Stimulated activated CD4-positive, alpha-beta T cell treated with anti-CD3 and anti-CD28 coated beads, Interleukin-15, amount 100 ng/mL, for 48 hours (primary cell): ENCODE results near the gene NEDD9.
A peak's percentile ranks its signal among the peaks of the same experiment; 100 is the strongest.

Experiments used
- DNase-seq, 2 donors: peaks; one replicate each; pipeline ENCODE4 v3.0.0-alpha.2; 2020; ENCODE audit warnings: low read depth in 2 of 2

The NEDD9 gene, protein sequence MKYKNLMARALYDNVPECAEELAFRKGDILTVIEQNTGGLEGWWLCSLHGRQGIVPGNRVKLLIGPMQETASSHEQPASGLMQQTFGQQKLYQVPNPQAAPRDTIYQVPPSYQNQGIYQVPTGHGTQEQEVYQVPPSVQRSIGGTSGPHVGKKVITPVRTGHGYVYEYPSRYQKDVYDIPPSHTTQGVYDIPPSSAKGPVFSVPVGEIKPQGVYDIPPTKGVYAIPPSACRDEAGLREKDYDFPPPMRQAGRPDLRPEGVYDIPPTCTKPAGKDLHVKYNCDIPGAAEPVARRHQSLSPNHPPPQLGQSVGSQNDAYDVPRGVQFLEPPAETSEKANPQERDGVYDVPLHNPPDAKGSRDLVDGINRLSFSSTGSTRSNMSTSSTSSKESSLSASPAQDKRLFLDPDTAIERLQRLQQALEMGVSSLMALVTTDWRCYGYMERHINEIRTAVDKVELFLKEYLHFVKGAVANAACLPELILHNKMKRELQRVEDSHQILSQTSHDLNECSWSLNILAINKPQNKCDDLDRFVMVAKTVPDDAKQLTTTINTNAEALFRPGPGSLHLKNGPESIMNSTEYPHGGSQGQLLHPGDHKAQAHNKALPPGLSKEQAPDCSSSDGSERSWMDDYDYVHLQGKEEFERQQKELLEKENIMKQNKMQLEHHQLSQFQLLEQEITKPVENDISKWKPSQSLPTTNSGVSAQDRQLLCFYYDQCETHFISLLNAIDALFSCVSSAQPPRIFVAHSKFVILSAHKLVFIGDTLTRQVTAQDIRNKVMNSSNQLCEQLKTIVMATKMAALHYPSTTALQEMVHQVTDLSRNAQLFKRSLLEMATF

DNA sequence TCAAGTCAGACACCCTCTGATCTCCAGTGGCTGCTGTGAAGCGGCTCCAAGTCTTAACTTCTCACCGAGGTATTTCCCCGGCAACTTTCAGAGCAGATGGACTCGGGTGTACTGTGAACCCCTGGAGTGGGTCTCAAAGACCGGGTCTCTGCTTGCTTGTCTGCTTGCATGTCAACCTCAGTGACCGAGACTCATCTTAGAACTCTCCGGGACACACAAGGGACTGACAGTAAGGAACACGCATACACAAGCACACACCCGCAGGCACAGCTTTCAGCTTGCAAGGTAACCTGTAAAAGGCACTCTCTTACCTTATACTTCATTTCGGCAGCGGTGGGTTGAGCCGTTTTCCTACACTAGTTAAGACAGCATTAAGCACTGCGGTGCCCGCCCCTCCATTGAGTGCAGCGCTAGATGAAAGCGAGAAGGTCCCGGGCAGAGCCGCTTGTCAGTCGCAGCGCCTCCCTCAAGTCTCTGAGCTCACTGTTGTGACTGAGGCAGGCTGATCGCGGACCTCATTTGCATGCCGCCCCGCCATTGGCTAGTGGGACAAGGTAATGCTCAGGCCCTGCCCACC is at the start of gene NEDD9:
Gene NEDD9 (minus strand): TSS at position 476 of the 577 bp plus-strand sequence. CDS start 153 bp downstream, at position 323.
- peak; percentile 92 to 94 for DNase-seq

- no peak for DNase-seq
Measured at GRCh38 chr6:11282245-11282644, 49.8 kb upstream of the NEDD9 start.

- no peak for DNase-seq
Measured at GRCh38 chr6:11280394-11280793, 47.9 kb upstream of the NEDD9 start.

DNA sequence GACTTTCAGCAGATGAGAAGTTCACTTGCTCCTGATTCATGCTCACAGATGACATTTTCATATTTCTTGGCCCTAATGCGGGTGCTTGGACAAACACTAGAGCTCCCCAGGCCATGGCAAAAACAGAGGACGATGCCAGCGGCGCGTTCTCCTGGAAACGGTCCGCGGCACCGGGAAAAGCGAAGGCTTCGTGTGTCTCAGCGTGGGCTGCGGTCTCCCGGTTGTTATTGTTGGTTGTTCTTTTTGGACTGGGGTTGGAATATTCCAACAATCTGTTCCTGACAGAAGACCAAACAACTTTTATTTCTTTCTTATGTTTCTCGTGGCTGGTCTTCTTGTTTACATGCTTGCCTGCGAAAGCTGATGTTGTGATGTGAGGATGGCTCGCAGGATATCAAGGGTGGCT is 46.8 kb upstream of the NEDD9 start:
- no peak for DNase-seq

DNA sequence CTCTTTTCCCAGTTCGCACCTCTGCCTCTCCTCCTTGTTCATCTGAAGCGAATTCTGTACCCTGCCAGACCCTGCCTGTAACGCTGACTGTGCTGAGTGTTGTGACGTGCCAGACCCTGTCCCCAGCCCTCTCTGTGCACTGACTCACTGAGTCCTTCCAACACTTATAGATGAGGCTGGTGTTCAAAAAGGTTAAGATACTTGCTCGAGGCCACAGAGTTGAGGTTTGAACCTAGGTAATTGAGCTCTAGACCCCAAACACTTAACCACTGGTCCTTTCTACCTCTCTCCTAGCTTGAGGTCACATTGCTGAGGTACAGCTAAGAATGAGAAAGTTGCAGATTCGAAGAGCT is 45.7 kb upstream of the NEDD9 start:
- no peak for DNase-seq

GRCh38 chr6:11277275-11278206 is 45.1 kb upstream of the NEDD9 start:
- DNase-seq, result no peak

DNA sequence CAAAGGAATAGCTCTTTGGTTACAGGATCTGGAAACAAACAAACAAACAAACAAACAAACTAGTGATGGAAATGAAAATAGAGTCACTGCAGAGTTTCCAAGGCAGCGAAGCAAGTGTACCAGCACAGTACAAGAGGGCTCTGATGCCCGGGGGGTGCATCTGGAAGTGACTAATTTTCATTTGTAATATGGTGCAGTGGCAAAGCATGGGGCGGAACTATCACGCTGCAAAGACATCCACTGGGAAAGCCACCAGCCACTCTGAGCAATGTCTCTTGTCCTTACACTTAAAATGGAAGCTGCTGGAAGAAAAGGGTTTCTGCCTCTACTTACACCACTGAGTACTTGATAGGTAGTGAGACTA is 44.4 kb upstream of the NEDD9 start:
- DNase-seq, result no peak

DNA sequence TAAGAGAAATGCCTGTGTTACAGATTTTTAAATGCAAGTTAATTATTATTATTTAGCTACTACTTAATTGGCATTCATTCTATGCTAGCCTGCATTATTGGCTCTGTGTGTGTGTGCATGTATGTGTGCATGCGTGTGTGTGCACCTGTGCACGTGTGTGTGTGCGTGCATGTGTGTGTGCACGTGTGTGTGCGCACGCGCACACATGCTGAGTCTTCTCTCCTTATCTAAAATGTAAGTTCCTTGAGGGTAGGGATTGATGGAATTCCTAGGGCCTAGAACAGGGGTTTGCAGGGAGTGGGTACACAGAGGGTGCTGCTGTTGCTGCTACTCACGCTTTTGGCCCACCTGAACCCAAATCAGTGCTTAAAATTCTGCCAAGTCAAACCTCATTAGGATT is 43.8 kb upstream of the NEDD9 start:
- DNase-seq, result no peak

DNA sequence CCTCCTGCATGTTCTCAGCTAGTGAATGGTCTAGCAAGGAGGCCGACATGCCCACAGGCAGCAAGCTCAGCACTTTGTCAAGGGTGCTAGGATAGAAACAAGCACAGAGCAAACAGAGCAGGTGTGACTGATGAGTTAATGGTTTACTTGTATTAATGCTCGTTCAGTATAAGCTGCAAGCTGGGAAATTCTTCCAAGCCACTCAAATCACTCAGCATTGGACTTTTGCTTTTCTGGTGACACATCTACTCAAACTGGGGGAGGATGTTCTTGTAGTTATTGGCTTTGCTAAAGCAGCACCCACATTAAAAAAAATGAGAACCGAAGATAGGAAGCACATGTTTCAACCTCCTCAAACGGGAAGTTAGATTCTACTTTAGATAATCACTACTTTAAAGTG is 43.1 kb upstream of the NEDD9 start:
- DNase-seq, result no peak

- no peak for DNase-seq
Measured at GRCh38 chr6:11273406-11274065, 41.1 kb upstream of the NEDD9 start.

DNA sequence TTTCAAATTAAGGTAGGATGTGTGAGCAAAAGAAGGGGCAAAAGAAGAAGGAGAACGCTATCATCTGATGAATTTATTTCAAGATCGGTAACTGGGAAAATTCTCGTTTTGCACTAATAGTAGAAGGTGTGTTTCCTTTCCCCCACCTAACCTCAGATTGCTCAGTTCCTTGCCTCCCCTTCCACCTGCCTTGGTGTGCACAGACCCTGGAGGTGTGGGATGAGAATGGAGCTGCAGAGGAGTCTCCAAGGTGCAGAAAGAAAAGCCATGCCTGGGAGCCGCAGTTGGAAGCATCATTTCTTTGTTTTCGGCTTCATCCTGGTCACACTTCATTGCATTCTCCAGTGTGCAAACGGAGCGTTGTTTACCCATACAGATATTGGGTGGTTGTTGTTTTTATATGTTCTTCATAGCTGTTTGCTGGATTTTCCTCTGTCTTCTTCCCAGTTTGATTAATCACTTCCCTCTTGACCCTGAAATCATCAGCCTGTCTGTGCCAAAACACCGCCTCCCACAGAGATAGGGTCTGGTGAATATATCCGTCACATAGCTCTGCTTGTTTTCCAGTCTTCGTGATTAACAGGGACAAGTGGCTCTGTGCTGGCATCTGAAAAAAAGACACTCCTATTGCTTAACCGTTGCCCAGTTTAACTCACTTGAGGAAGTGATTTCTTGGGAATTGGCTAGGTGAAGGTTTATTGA is 40.2 kb upstream of the NEDD9 start:
- no peak for DNase-seq

DNA sequence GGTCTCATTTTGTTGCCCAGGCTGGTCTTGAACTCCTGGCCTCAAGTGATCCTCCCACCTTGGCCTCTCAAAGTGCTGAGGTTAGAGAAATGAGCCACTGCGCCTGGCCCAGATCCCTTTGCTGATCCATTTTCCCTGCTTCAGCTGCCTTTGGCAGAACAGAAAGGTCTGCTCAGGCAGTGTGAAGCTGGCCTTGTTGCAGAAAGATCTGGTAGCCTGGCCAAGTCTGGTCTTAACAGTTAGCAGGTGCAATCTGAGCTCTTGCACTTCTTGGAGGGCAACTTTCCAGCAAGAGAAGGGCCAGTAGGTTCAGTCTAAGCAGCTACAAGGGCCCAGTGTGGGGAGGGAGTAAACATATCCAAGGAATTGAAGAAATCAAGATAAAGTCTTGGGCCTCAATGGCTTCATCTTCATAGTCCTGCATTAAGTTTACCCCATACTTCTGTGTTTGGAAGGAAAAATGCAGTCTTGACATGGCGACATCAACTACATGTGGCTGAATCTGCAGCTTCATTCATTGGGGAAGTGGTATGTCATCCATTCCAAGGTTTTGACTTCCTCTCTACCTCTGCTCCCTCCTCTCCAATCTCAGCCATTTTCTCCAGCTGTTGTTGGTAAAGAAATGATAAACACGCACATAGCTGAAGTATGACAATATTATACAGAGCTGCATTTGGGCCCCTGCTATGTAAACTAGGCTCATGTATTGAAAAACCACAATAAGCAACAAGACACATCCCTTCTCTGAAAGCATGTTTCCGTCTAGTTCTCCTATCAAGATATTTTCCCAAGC is 39.0 kb upstream of the NEDD9 start:
- no peak for DNase-seq

DNA sequence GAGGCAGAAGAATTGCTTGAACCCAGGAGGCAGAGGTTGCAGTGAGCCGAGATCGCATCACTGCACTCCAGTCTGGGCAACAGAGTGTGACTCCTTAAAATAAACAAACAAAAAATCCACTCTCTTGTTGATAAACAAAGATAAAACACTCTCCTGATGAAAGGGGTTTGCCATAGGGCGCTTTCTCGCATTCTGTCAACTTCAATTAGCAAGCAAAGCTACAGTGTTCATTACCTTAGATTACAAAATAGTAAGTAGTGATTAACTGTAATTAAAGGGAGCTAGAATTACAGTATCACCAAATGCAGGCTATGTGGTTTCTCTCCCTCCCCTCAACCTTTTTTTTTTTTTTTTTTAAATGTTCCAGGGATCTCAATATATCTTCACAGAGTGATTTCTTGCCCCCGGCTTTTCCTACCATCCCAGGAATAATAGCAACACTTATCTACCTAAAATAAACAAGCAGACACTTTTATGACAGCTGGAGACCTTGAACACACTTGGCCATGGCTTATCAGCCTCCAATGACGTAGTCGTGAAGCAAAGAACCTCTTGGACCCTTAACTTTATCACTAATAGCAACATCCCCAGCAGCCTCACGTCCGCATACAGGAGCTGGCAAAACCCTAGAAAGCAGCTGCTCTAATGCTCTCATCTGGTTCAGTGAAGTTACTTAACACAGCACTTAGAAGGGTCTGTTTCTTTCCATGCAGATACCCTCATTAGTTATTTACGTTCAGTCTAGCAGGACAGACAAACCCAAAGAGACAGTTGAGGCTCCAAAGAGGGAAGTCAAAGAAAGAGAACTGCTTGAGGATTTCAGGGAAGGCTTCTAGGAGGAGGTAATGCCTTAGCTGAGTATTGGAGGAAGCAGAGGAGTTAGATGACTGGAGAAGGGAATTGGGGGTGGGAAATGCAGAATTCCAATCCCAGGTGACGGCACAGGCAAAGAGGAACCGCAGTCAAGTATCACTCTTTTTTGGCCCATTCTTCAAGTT is 37.9 kb upstream of the NEDD9 start:
- no peak for DNase-seq

DNA sequence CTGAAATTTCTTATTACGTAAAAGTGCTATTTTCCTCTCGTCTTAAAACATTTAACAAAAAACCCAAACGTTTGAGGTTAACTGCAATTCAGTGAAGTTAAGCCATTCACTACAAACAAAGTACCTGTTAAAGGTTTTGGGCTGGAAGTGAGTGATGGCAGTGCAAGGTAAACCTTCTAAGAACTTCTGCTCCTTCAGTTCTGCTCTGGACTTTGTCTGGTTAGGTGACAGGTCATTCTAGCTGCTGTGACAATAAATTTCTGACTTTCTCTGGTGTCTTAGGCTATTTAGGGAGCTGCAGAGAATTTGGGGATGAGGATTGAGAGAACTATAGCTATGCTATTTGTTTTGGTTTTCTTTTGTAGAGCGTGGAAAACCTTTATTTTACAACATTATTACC is 36.5 kb upstream of the NEDD9 start:
- DNase-seq, result no peak

GRCh38 chr6:11266926-11267325 is 34.5 kb upstream of the NEDD9 start:
- DNase-seq, result no peak

DNA sequence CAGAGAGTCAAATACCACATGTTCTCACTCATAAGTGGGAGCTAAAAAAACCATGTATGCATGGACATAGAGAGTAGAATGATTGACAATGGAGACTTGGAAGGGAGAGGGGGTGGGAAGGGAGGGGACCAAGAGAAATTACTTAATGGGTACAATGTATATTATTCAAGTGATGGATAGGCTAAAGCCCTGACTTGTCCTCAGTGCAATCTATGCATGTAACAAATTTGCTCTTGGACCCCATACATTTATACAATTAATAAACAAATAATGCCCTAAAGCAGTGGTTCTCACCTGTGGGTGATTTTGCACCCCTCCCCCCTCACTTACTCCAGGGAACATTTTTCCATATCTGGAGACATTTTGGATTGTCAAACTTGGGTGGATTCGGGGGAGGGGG is 33.5 kb upstream of the NEDD9 start:
- DNase-seq, result no peak

- DNase-seq, result no peak
Measured at GRCh38 chr6:11264100-11264499, 31.6 kb upstream of the NEDD9 start.

GRCh38 chr6:11263291-11263775 is 30.9 kb upstream of the NEDD9 start:
- no peak for DNase-seq
